Lower leg skin (tissue), 3 donors: ENCODE results near the gene ANXA6.

Experiments used
- POLR2A ChIP-seq, 2 donors: fragments of 450-650 bp; IDR thresholded peaks; one replicate each; pipeline ENCODE4 v1.6.1; 2016 to 2017; ENCODE audit warnings: antibody characterized with exemption in 2 of 2, mild to moderate bottlenecking in 1 of 2, moderate library complexity in 1 of 2
- TF ChIP-seq, protein P1 (sequence below), 3 donors: fragments of 450-650 bp; IDR thresholded peaks; one replicate each; pipeline ENCODE4 v1.5.1; 2016; ENCODE audit warnings: antibody characterized with exemption in 3 of 3, mild to moderate bottlenecking in 3 of 3, moderate library complexity in 2 of 3

- TF ChIP-seq, protein P1, sequence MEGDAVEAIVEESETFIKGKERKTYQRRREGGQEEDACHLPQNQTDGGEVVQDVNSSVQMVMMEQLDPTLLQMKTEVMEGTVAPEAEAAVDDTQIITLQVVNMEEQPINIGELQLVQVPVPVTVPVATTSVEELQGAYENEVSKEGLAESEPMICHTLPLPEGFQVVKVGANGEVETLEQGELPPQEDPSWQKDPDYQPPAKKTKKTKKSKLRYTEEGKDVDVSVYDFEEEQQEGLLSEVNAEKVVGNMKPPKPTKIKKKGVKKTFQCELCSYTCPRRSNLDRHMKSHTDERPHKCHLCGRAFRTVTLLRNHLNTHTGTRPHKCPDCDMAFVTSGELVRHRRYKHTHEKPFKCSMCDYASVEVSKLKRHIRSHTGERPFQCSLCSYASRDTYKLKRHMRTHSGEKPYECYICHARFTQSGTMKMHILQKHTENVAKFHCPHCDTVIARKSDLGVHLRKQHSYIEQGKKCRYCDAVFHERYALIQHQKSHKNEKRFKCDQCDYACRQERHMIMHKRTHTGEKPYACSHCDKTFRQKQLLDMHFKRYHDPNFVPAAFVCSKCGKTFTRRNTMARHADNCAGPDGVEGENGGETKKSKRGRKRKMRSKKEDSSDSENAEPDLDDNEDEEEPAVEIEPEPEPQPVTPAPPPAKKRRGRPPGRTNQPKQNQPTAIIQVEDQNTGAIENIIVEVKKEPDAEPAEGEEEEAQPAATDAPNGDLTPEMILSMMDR (IDR thresholded peaks at IDR 0.05), result no peak
- no peak for TF ChIP-seq POLR2A (IDR thresholded peaks at IDR 0.05)
Observed at GRCh38 chr5:151100681-151101080, 56.9 kb downstream of the ANXA6 start.
